GM12878 (cell line): ENCODE results near the gene SLC27A5. TPM values are rescaled to one million over a fixed set of nuclear protein-coding genes. Genes with fewer than 3 reads are reported as not detected.

Source experiments
- E2F4 ChIP-seq: IDR thresholded peaks from 2 replicates; pipeline ENCODE4 v1.6.1; 2012; ENCODE audit warnings: low read depth, low read length, improper control_type of control experiment
- KAT2A ChIP-seq: conservative IDR thresholded peaks from 2 replicates; pipeline ENCODE4 v1.6.1; 2011; ENCODE audit warnings: low read depth, low read length; ENCODE audit not compliant: control insufficient read depth
- MEF2A ChIP-seq: IDR thresholded peaks from 2 replicates; pipeline ENCODE4 v1.6.1; 2011; ENCODE audit warnings: low read depth, mild to moderate bottlenecking, low read length, moderate library complexity; ENCODE audit not compliant: insufficient read depth
- PML ChIP-seq: IDR thresholded peaks from 2 replicates; pipeline ENCODE4 v1.6.1; 2012; ENCODE audit warnings: low read length, inconsistent platforms
- TARDBP ChIP-seq: IDR thresholded peaks from 2 replicates; pipeline ENCODE4 v1.6.1; 2016; ENCODE audit warnings: borderline replicate concordance
- ZNF592 ChIP-seq: fragments of 450-650 bp; IDR thresholded peaks from 2 replicates; pipeline ENCODE4 v1.6.1; 2017; ENCODE audit warnings: mild to moderate bottlenecking, moderate library complexity
- polyA plus RNA-seq, 11 experiments: library from polyadenylated mRNA; depleted of rRNA in 4 of 11; unstranded in 6 of 11; stranded (reverse) in 5 of 11; fragments of >200 nt; fragmentation: Nextera tagmentation in 4 of 11; fragmentation: Illumina TruSeq in 1 of 11; extraction: Ambion mirVana in 4 of 11; extraction: Trizol in 1 of 11; gene quantifications; 1 replicate in 1 of 11; 2 replicates in 10 of 11; pipeline versions ENCODE4 v1.2.1 to v1.2.3, GENCODE V29; 2011 to 2016; ENCODE audit warnings: inconsistent platforms in 2 of 11, missing spikeins in 2 of 11, low read depth in 1 of 11
- total RNA-seq, 4 experiments: library from RNA; depleted of rRNA in 3 of 4; stranded (reverse); fragments of >200 nt in 3 of 4; fragmentation: Illumina TruSeq in 1 of 4; extraction: Trizol in 1 of 4; gene quantifications; 2 replicates each; pipeline versions ENCODE4 v1.2.1 to v1.2.3, GENCODE V29; 2013 to 2021
- TF ChIP-seq, protein P1 (sequence below): IDR thresholded peaks from 2 replicates; pipeline ENCODE4 v1.6.1; 2011; ENCODE audit warnings: borderline replicate concordance, low read depth, mild to moderate bottlenecking, moderate library complexity, mixed read lengths, low read length; ENCODE audit not compliant: insufficient read depth; ENCODE audit errors: extremely low read length
- TF ChIP-seq, protein P2 (sequence below), 3 experiments: IDR thresholded peaks in 2 of 3; conservative IDR thresholded peaks in 1 of 3; 2 replicates each; pipeline ENCODE4 v1.5.1; 2011; ENCODE audit warnings: low read depth in 3 of 3, low read length in 3 of 3, mild to moderate bottlenecking in 3 of 3, control low read depth in 2 of 3, moderate library complexity in 2 of 3, inconsistent platforms in 1 of 3, mixed read lengths in 1 of 3; ENCODE audit not compliant: control insufficient read depth in 2 of 3, insufficient read depth in 1 of 3; ENCODE audit errors: extremely low read depth in 1 of 3
- TF ChIP-seq, protein P3 (sequence below): IDR thresholded peaks from 2 replicates; pipeline ENCODE4 v1.6.1; 2012; ENCODE audit warnings: improper control_type of control experiment, low read depth, low read length; ENCODE audit not compliant: insufficient replicate concordance

The SLC27A5 gene
- total and polyA plus RNA-seq, 10 of the 15 experiments (the other 5 are each of a cell fraction or from before 2014, with no cell fraction given) = 21.2 to 127 (median 31.8) TPM

GRCh38 chr19:58554494-58555368 is 42.9 kb upstream of the SLC27A5 start, which contains the start of gene CHMP2A (continued):
- TF ChIP-seq TARDBP = peak; percentile 88
- TF ChIP-seq MEF2A = no peak
- TF ChIP-seq ZNF592 = no peak; the same call in 1 of the 2 replicates
- TF ChIP-seq PML = no peak
- TF ChIP-seq, protein P1, sequence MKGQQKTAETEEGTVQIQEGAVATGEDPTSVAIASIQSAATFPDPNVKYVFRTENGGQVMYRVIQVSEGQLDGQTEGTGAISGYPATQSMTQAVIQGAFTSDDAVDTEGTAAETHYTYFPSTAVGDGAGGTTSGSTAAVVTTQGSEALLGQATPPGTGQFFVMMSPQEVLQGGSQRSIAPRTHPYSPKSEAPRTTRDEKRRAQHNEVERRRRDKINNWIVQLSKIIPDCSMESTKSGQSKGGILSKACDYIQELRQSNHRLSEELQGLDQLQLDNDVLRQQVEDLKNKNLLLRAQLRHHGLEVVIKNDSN = no peak
- TF ChIP-seq, protein P2, sequence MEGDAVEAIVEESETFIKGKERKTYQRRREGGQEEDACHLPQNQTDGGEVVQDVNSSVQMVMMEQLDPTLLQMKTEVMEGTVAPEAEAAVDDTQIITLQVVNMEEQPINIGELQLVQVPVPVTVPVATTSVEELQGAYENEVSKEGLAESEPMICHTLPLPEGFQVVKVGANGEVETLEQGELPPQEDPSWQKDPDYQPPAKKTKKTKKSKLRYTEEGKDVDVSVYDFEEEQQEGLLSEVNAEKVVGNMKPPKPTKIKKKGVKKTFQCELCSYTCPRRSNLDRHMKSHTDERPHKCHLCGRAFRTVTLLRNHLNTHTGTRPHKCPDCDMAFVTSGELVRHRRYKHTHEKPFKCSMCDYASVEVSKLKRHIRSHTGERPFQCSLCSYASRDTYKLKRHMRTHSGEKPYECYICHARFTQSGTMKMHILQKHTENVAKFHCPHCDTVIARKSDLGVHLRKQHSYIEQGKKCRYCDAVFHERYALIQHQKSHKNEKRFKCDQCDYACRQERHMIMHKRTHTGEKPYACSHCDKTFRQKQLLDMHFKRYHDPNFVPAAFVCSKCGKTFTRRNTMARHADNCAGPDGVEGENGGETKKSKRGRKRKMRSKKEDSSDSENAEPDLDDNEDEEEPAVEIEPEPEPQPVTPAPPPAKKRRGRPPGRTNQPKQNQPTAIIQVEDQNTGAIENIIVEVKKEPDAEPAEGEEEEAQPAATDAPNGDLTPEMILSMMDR (IDR thresholded peaks at IDR 0.05 in 2 of 3, conservative IDR thresholded peaks at IDR 0.05 in 1 of 3; ENCODE audit: control insufficient read depth in 2 of 3, extremely low read depth in 1 of 3, insufficient read depth in 1 of 3, low read depth in 3 of 3, low read length in 3 of 3) = no peak
- TF ChIP-seq E2F4 = no peak
- no peak for TF ChIP-seq KAT2A
- TF ChIP-seq, protein P3, sequence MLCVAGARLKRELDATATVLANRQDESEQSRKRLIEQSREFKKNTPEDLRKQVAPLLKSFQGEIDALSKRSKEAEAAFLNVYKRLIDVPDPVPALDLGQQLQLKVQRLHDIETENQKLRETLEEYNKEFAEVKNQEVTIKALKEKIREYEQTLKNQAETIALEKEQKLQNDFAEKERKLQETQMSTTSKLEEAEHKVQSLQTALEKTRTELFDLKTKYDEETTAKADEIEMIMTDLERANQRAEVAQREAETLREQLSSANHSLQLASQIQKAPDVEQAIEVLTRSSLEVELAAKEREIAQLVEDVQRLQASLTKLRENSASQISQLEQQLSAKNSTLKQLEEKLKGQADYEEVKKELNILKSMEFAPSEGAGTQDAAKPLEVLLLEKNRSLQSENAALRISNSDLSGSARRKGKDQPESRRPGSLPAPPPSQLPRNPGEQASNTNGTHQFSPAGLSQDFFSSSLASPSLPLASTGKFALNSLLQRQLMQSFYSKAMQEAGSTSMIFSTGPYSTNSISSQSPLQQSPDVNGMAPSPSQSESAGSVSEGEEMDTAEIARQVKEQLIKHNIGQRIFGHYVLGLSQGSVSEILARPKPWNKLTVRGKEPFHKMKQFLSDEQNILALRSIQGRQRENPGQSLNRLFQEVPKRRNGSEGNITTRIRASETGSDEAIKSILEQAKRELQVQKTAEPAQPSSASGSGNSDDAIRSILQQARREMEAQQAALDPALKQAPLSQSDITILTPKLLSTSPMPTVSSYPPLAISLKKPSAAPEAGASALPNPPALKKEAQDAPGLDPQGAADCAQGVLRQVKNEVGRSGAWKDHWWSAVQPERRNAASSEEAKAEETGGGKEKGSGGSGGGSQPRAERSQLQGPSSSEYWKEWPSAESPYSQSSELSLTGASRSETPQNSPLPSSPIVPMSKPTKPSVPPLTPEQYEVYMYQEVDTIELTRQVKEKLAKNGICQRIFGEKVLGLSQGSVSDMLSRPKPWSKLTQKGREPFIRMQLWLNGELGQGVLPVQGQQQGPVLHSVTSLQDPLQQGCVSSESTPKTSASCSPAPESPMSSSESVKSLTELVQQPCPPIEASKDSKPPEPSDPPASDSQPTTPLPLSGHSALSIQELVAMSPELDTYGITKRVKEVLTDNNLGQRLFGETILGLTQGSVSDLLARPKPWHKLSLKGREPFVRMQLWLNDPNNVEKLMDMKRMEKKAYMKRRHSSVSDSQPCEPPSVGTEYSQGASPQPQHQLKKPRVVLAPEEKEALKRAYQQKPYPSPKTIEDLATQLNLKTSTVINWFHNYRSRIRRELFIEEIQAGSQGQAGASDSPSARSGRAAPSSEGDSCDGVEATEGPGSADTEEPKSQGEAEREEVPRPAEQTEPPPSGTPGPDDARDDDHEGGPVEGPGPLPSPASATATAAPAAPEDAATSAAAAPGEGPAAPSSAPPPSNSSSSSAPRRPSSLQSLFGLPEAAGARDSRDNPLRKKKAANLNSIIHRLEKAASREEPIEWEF = no peak
